Measurements from ENCODE around the gene GPAT3.
A peak's percentile ranks its signal among the peaks of the same experiment; 100 is the strongest.
"Not testable (repeated sequence)": the region's sequence is repeated elsewhere in the genome, so short reads cannot be mapped to it uniquely, and the experiment has no call there.

GPAT3 gene

DNA sequence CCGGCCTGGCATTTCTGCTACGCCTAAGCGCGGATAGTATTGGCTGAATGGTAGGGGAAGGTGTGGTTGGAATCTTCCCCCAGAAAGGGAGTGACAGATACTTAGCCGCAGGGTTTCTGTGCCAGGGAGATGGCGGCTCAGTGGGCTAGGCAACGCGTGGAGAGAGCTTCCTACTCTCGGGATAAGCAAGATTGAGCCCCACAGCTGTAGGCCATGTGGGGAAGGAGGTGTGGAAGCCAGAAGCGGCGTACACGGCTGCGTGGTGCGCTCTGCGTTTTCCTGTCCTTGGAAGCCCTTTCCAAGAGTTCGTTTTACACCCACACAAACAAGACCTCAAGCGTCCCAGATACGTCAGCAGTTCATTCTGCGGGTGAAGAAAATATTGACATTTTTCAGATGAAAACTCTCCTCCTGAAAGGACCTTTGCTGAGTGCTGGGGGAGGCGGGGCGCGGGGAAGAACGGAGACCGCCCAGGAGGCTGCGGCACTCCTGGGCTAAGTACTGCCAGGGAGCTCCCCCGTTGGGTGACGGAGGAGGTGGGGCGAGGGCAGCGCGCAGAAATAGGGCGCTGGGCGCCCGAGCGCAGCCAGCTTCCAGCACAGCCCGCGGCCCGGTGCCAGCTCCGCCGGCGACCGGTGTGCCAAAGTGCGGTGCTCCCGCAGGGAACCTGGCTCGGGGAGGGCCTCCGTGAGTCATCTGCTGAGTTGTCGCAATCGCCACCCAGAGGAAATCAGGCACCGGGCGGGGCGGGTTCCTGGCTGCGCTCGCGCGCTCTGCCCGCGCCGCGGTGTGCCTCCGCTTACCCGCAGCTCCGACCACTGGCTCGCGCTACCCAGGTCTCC lies at the start of gene GPAT3:
Gene GPAT3 (plus strand): TSS at position 589 of the 842 bp plus-strand sequence. CDS start 515 bp downstream, outside the sequence.
- DNase-seq (ENCODE audit: low read depth in 2 of 2): peak; percentile 51 to 70

DNA sequence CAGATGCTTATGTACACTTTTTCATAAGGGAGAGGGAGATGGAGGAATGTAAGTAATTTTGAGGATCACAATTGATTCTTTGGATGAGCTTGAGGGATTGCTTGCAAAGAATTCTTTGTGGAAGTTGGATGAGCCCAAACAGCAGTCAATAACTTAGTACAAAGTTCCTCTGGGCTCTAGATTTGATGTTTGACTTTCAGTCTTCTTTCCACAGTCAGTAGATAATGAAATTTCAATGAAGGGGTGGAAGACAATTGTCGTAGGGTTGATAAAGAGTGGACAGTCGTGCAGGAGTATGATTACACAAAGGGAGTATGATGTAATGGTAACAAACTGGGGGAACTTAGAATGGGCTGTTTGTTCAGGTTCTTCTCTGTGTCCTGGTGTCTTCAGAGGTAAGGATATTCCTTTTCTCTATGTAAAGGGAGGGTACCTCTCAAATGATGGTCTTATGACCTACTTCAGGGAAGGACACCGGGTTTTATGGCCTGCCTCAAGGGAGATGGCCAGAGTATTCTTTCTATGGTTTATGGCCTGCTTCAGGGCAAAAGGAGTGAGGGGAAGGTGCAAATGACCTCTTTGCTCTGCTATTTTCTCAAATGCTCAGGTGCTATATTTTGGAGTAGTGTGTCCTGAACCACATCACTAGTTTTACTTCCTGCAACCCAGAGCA lies 49.3 kb upstream of the GPAT3 start:
- no peak for DNase-seq (ENCODE audit: low read depth in 2 of 2)

DNA sequence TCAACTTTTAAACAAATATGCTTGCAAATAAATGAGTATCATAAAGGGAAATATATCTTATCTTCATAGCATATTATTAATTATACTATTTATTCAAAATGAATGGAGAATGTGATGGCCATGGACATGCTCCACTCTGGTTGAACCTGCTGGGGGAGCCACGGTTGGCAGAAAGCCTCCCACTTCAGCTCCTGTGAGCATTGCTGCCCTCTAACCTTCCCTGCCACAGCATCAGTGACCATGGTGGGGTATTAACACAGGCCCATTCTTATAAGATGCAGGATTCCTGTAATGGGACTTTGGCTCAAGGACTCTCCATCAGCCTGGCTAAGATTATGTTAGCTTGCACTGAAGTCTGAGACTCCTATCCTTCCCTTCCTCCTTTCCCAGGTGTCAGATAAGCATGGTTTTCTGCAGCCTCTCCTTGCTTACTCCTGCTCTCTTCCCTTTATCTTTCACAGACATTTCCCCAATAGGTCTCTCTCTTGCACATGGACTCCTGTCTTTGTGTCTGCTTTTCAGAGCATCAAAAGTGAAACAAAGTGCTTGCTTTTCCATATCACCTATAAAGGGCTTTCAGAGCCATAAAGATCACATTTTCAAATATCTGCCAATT lies 46.1 kb upstream of the GPAT3 start:
- DNase-seq (ENCODE audit: low read depth in 2 of 2): no peak

DNA sequence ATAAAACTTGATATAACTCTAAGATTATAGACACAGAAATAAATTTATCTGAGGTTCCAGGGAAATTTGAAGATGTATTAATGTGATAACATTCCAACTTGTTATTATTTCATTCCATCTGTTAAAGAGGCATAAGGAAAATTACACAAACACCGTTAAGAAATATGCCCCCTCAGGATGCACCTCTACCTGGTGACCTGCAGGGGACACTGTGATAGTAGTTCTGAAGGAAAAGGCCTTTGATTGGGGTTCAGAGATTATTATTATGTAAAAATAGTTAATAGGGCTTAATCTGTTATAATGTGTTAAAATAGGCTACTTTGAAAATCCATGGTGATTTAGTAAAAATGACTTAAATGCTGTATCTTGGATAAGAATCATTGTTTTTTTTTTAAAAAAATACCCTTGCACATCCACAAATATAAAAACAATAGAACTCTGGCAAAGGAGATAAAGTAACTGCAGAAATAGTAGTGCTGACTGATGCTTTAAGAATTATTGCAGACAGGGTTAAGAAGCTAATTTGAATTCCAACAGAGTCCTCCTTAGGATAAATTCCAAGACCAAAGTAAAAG lies 44.9 kb upstream of the GPAT3 start:
- DNase-seq (ENCODE audit: low read depth in 2 of 2): no peak

DNA sequence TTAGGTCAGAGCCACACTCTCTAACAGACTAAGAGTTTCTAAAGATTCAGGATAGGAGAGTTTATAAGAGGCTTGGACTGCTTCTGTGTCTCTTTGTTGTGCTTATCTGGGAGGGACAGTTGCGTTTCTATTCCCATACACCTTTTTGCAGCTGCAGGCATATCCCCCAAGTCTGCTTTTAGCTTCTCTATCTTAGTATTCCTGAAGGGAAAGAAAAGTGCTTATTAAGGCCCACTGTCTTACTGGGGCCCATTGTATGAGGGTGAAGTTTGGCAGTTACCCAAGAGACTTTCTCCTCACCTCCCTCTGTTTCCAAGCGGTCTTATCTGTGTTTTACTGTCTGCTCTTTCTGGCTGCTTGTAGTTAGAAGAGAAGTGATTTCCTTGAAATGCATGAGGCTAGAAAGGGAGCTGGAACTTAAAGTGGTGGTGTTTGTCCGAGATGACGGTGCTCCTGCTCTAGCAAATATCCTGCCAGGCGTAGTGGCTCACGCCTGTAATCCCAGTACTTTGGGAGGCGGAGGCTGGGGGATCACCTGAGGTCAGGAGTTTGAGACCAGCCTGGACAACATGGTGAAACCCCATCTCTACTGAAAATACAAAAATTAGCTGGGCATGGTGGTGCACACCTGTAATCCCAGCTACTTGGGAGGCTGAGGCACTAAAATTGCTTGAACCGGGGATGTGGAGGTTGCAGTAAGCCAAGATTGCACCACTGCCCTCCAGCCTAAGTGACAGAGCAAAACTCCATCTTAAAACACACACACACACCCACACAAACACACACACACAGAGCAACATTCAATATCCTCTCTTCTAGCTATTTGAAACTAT lies 39.6 kb upstream of the GPAT3 start:
- not testable (repeated sequence) for DNase-seq (ENCODE audit: low read depth in 2 of 2)

DNA sequence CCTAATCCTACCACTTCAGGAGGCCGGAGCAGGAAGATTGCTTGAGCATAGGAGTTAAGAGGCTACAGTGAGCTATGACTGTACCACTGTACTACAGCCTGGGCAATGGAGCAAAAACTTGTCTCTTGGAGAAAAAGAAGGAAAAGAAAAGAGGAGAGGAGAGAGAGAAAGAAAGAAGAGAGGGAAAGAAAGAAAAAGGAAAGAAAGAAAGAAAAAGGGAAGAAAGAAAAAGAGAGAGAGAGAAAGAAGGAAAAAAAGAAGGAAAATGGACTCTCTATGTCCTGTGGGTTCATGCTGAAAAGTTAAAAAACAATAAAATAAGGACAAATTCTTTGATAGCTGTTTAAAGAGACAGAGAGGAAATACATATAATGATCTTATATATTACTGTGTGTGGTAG lies 37.7 kb upstream of the GPAT3 start:
- no peak for DNase-seq (ENCODE audit: low read depth in 2 of 2)

DNA sequence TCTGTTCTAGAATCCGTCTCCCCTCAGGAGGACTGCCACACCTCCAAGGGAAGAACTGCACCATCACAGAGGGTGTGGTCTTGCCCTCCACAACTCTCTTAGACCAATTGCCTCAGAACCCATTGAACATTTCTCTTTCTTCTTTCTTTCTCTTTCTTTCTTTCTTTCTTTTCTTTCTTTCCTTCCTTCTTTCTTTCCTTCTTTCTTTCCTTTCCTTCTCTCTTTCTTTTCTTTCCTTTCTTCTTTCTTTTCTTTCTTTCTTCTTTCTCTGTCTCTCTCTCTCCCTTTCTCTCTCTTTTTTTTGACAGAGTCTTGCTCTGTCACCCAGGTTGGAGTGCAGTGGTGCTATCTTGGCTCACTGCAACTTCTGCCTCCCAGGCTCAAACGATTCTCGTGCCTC lies 34.2 kb upstream of the GPAT3 start:
- DNase-seq (ENCODE audit: low read depth in 2 of 2): not testable (repeated sequence)

DNA sequence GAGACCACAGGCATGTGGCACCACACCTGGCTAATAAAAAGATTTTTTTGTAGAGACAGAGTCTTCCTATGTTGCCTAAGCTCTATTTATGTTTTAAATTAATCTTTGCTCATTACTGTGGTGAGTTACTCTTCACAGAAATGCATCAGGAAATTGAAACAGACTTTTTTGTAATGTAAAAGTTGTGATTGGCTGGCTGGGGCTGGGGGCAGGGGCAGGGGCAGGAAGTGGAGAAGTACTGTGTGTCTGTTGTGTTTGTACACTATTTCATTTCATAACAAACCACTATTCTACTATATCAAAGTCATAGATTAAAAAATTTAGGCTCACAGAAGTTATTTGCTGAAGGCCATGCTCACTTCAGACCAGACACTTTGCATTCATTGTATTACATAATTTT lies 31.9 kb upstream of the GPAT3 start:
- DNase-seq (ENCODE audit: low read depth in 2 of 2): no peak

DNA sequence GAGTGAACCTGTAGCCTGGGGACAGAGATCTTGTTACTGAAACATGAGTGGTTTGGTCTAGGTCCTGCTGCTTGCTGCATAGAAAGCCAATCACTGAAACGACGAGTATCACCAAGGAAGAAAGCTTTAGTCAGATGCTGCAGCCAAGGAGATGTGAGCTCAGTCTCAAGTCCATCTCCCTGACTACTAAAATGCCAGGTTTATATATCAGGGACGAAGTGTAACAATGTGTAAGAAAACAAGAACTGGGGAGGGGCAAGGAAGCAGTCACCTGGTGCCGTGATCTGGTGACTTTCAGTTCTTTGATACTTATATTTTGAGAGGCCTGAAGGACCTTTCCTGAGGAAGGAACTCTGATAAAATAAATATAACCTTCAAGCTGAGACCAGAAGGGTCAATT lies 31.4 kb upstream of the GPAT3 start:
- DNase-seq (ENCODE audit: low read depth in 2 of 2): no peak

DNA sequence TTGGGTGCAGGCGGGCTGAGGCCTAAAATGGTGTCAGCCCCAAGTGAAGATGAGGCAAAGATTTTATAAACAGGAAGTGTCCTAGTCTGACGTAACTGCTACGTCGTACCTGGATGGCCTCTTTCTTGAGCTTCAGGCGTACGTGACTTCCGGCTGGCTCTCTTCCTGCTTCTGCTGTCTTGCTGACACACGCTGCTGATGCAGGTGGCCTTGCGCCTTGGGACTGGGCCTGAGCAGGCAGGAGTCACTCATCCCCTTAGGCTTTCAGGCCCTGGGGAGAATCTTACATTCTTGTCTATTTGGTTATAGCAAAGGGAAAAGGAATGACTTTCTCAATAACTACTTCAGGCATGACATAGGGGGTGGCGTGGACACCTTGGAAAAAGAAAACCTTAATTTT lies 30.9 kb upstream of the GPAT3 start:
- no peak for DNase-seq (ENCODE audit: low read depth in 2 of 2)

DNA sequence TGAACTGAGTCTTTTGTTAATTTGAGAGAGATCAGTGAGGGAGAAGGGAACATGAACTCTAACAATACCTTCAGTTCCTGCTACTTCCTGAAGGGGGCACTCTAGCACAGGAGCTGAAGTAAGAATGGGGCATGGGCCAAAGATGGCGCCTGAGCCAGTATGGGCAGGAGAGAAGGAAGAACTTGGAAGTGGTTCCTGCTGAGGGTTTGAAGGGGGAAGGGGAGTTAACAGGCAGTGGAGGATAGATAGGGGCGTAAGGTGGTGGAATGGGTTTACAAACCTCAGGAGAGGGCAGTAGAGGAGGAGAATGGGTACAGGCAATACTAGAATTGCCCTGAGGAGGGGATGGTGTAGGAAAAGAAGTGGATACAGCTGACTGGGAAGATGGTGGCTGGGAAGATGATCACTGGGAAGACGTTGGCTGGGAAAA lies 26.7 kb upstream of the GPAT3 start:
- peak; percentile 17 to 38 for DNase-seq (ENCODE audit: low read depth in 2 of 2)

DNA sequence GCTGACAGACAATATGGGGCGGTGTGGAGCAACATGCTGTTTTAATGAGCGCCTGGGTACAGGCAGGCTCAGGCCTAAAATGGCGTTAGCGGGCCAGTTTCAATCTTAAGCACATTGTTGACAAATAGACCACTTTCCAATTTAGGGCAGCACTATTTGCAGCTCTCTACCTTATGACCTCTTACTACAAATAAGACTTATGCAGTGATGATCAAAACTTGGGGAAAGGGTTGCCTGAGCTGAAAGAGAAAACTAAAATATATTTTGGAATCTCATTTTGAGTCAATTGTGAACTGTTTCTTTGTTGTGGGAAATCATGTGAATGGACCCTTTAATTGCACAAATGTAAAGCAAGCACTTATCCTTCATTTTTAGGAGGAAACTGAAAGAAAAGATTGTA lies 25.5 kb upstream of the GPAT3 start:
- no peak for DNase-seq (ENCODE audit: low read depth in 2 of 2)

DNA sequence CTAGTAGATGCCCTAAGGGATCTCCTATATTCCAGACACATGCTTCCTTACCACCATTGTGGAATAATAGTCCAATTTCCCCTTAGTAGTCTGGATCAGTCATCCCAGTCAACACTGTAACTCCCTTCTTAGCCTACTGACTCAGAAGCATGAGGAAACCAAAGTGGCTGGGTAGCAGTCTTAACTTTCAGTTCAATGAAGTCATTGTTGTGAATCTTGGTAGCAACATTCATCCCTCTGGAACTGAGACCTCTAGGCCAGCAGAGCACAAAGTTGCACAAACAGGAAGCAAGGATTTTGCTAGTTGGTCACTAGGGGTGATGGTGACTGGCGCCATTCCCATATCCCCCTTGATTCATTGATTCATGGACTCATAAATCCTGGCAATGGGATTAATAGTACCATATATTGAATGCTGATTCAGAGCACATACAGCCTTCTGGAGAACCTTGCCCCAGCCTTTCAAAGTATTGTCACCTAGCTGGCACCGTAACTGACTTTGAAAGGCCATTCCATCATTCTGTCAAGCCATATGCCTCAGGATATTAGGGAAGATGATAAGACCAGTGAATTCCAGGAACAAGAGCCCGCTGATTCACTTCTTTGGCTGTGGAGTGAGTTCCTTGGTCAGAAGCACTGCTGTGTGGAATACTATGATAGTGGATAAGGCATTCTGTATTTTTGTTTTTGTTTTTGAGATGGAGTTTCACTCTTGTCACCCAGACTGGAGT lies 19.7 kb upstream of the GPAT3 start:
- no peak for DNase-seq (ENCODE audit: low read depth in 2 of 2)

DNA sequence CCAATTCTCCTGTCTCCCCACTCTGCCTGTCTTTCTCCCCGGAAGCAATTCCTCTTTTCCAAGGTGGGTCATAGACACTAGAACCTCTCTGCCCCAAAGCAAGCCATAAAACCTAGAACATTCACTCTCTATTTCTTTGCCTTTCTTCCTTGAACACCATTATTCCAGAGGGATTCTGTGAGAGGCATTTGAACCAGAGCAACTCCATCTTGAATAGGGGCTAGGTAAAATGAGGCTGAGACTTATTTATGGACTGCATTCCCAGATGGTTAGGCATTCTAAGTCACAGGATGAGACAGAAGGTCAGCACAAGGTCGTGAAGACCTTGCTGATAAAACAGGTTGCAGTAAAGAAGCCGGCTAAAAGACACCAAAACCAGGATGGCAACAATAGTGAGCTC lies 13.7 kb upstream of the GPAT3 start:
- DNase-seq (ENCODE audit: low read depth in 2 of 2): no peak

DNA sequence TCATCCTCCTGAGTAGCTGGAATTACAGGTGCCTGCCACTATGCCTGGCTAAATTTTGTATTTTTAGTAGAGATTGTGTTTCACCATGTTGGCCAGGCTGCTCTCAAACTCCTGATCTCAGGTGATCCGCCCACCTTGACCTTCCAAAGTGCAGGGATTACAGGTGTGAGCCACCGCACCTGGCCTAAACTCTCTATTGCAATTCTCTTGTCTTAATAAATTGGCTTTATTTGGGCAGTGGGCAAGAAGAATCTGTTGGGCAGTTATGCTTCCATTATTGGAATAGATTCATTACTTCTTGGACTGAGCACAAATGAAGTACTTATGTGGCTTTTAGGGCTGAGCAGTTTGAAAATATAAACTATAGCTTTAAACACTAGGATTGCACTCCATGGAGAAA lies 8.2 kb upstream of the GPAT3 start:
- no peak for DNase-seq (ENCODE audit: low read depth in 2 of 2)

DNA sequence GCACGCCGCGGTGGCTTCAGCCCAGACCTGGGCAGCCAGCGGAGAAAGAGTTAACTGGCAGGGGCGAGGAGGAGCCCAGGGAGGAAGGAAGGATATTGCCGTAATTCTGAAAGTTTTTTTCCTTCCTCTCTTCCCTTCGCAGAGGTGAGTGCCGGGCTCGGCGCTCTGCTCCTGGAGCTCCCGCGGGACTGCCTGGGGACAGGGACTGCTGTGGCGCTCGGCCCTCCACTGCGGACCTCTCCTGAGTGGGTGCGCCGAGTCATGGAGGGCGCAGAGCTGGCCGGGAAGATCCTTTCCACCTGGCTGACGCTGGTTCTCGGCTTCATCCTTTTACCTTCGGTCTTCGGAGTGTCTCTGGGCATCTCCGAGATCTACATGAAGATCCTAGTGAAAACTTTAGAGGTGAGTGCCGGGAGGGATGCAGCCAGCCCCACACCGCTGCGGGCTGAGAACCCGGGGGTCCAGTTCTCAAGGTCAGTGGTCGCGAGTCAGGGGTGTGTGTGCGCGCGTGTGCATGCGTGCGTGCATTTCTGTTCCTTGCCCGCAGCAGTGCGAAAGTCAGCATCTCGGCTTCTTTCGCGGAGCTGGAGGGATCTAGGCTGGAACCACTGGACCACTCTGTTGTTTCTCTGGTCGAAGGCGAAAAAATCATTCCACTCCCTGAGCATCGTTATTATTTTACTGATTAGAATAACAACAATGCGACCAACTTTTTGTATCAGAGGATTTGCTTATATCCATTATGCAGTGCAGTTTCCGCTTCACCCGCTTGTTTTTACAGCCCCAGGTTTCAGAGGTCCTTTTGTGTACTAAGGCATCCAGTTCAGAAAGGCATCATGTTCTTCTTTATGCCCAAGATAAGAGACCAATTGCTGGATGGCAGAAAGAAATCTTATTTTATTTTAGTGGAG lies 709 bp downstream of the GPAT3 start:
- DNase-seq (ENCODE audit: low read depth in 2 of 2): peak in 1 of 2 experiments; percentile 6

DNA sequence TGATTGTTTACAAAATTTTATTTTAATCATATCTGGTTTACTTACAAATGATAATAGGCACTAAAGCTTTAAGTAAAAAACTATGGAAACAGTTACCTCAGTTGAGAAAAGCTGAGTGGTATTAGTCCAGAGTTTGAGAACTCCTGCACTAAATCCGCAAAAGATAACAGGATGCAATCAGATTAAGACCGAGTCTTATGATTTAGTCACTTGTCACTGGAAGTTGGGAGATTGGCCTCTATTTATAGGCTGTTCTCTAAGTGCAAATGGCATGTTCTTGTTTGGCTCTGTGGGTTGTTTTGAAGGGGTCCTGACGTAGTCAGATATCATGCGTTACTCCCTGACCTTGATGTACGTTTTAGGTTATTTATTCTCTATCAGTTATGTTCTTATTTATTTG lies 6.3 kb downstream of the GPAT3 start:
- DNase-seq (ENCODE audit: low read depth in 2 of 2): no peak

DNA sequence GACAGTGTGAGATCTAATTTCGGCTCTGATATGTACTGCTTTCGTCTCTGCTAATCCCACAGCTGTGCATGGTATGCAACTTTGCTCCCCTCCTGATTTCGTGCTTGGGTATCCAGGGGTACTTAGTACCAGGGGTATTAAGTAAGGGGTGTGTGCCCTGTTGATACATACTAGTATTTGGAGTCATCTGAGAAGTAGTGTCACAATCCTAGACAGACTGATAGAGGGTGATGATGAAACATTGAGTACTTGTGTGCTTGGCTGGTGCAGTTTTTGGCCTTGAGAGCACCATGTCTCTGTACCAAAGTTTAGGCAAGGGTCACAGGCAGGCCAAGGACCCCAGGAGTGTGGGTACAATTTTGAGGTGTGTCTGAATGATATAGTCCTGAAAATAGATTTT lies 10.9 kb downstream of the GPAT3 start:
- no peak for DNase-seq (ENCODE audit: low read depth in 2 of 2)

DNA sequence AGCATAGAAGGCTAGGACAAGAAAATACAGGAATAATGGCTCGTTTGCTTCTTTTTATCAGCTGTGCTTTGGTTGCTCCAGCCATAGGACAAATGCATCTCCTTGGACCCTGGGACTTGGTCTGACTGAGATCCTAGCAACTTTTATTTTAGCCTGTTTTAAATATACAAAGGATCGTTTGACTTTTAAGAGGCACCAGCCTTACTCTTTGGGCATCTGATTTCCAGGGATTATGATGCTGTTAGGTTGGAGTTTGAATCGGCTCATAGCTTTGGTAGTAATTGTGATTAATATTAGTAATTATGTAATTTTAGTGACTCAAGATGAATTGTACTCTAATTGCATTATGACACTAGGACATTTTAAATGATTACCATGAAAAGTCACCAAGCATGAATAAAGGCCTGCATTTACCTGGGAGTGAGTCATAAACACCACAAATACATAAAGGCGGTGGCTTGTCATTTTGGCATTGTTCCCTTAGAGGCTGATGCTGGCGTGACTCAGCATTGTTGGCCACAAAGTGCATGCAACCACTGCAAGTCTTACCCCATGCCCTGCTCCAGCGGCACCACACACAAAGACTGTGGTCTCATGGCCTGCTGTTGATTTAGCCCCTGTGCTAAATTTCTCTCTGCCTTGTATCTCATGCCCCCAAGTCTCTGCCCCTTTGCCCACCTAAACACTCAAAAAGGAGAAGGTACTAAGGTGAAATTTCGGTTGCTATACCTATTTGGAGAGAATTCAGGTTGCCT lies 12.4 kb downstream of the GPAT3 start:
- DNase-seq (ENCODE audit: low read depth in 2 of 2): peak; percentile 29 to 48

Data from stimulated activated CD4-positive, alpha-beta T cell treated with anti-CD3 and anti-CD28 coated beads, Interleukin-12 subunit alpha, Interleukin-12 subunit beta, amount 100 ng/mL, for 24 hours (primary cell).